Ectodermal cell (in vitro differentiated cells): ENCODE data around the gene KCNQ1.

Experiments
- H3K27ac ChIP-seq: 2 replicates; pipeline ENCODE4 v1.7.0; 2013; ENCODE audit warnings: mild to moderate bottlenecking, low read depth, low read length; ENCODE audit not compliant: insufficient read depth, poor library complexity, severe bottlenecking
- H3K27me3 ChIP-seq: 2 replicates; pipeline ENCODE4 v1.7.0; 2013; ENCODE audit warnings: mild to moderate bottlenecking, low read length; ENCODE audit not compliant: insufficient read depth, control insufficient read depth, poor library complexity, severe bottlenecking
- H3K36me3 ChIP-seq: one replicate; pipeline ENCODE4 v1.7.0; 2013; ENCODE audit warnings: low read length; ENCODE audit not compliant: control insufficient read depth, insufficient read depth
- H3K4me1 ChIP-seq: one replicate; pipeline ENCODE4 v1.7.0; 2013; ENCODE audit warnings: low read length; ENCODE audit not compliant: control insufficient read depth, insufficient read depth
- H3K4me3 ChIP-seq: 2 replicates; pipeline ENCODE4 v1.7.0; 2013; ENCODE audit warnings: low read depth, low read length, control low read depth; ENCODE audit not compliant: insufficient read depth
- H3K9me3 ChIP-seq: 2 replicates; pipeline ENCODE4 v1.7.0; 2013; ENCODE audit warnings: mild to moderate bottlenecking, low read length, moderate library complexity; ENCODE audit not compliant: control insufficient read depth
- WGBS, 2 experiments: methylation state at CpG; one replicate each; pipeline ENCODE4 v1.1.7; 2013; ENCODE audit warnings: missing lambda C conversion rate in 2 of 2; 5-methylcytosine and 5-hydroxymethylcytosine counted together

Gene KCNQ1

DNA sequence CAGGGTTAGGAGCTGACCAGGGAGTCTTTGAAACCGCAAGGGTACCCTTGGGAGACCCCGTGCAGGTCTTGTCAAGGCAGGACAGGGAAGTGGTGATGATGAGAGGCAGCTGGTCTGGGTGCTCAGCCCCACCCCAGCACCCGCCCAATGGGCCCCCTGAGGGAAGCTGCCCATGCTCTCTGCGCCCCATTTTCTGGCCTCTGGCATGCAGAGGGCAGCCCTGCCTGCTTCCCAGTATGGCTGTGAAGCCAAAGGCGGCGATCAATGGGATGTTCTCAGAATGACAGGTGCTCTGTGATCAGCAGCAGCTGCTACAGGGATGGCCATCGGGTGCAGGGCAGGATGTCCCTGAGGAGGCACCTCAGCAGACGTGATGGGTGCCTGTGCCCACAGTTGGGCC lies 386.1 kb downstream of the KCNQ1 start:
- 93 to 95% methylated on average over 8 of the region's 8 CpGs for WGBS, 2 experiments
- Histone ChIP-seq H3K36me3 (no peaks in the 10 kb centered on the region), H3K9me3 (peaks cover 5% of the 10 kb centered on the region), H3K4me1 (peaks cover 12% of the 10 kb centered on the region), H3K27me3 (no peaks in the 10 kb centered on the region), H3K27ac (no peak overlapping the region), H3K4me3 (no peak overlapping the region)

DNA sequence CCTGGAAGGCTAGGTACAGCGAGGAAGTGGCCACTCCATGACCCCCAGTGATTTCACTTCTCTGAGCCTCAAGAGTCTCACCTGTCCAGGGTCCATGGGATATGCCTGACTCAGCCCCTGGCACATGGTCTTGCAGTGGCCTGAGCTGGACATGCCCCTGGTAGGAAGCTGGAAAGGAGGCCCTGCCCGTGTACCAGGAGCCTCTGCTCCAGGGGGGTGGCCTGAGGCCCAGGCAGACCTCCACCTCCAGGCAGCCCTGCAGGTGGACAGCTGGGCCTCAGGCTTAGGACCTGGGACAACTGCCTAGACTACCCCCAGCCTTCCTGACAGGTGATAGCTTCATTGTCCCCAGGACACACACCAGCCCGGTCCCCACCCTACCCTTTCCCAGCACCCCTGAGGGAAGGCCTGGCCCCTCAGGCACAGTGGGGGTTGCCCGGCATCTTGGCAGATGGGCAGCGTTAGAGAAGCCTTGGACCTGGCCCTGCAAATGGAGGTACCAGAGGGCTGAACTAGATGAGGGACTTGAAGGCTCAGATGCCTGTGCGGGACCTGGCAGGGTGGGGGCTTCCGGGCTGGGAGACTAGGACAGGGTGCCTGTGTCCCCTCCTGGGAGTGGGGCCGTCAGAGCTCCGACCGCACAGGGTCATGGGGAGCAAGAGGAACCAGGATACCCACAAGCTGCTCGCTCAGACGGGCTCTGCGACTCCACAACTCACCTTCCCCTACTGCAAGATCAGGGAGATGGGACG lies 387.1 kb downstream of the KCNQ1 start:
- Histone ChIP-seq H3K4me1 (peaks cover 13% of the 10 kb centered on the region), H3K4me3 (no peak overlapping the region), H3K27me3 (no peaks in the 10 kb centered on the region), H3K9me3 (peaks cover 5% of the 10 kb centered on the region), H3K36me3 (no peaks in the 10 kb centered on the region), H3K27ac (no peak overlapping the region)
- WGBS, 2 experiments, result 91 to 92% methylated on average over 14 of the region's 14 CpGs

DNA sequence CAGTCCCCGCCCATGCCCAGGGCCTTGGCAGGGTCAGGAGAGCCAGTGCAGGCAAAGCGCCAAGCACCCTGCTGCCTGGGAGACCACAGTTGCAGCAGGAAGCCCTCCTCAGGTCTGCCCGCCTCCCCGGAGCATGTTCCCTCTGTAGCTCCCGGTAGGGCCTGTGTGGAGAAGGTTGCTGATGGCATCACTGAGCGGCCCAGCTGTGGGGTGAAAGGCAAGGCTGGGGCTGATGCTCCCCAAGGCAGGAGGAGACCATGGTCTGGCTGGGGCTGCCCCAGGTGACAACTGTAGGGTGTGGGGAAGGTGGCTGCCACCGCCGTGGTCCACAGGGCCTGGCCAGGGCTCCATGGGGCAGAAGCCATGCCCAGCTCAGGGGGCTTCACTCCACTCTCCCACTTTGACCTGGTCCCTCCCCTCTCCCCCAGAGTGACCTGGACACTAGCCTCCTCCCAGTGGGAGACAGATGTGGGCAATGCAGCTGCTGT lies 387.8 kb downstream of the KCNQ1 start:
- Histone ChIP-seq H3K27ac (no peak overlapping the region), H3K4me3 (no peak overlapping the region), H3K9me3 (peaks cover 5% of the 10 kb centered on the region), H3K36me3 (no peaks in the 10 kb centered on the region), H3K4me1 (peaks cover 19% of the 10 kb centered on the region), H3K27me3 (no peaks in the 10 kb centered on the region)
- WGBS, 2 experiments, result 81 to 85% methylated on average over 8 of the region's 8 CpGs

DNA sequence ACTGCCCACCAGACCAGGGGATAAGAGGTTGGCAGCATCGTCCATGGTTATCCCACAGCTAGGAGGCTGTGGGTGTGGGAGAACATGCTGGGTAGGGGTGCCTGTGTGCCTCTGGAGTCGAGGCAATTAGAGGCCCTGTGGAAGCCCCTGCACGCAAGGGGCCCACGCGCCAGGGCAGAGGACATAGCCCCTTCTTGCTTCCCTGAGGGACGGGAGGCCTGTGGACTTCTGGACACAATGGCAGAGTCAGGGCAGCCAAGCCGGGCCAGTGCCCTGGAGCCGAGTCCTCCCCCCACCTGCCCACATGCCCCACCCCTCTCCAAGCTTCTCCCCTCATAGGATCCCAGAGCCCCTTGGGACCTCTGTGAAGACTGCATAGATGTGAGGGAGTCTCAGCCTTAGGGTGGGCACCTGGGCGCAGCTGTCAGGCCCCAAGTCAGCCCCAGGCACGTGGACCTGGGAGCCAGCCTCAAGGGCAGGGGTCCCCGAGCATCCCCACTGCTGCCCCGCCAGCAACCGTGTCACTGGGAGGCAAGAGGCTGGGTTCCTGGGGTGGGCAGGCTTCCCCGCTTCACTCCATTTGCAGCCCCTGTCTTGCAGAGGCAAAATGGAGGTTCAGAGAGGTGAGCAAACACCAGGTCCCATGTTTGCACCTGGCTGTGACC lies 388.4 kb downstream of the KCNQ1 start:
- Histone ChIP-seq H3K4me1 (peaks cover 25% of the 10 kb centered on the region), H3K27ac (no peak overlapping the region), H3K4me3 (no peak overlapping the region), H3K27me3 (no peaks in the 10 kb centered on the region), H3K9me3 (peaks cover 5% of the 10 kb centered on the region), H3K36me3 (no peaks in the 10 kb centered on the region)
- 90 to 95% methylated on average over 14 of the region's 14 CpGs for WGBS, 2 experiments

DNA sequence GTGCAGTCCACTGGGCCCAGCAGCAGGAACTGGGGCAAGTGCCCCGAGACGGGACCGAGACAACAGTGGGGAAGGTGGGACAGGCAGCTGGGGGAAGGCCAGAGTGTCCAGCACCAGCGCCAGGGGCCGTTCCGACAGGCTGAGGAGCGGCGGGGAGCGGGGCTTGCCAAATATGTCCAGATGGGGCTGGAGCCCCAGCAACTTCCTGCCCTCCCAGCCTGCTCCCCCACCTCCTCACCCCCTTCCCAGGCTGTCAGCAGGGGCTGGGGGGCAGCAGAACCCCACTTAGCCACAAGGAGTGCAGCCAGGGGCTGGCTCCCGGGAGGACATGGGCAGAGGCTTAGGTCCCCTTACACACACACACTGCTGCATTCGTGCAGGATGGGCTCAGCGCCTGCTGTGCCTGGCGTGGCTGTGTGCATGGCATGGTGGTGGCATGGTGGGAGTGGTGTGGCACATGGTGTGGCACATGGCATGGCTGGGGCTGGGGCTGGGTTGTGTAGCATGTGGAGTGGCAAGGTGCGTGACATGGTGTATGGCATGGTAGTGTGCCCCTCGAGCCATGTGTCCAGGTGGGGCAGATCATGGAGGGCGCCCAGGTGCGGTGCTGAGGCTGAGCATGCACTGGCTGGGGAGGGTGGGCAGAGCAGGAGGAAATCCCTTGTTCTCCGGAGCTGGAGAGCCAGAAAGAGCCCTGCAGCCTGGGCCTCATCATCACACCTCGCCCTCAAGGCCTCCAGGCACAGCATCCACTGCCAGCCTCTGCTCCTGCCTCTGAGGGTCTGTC lies 389.1 kb downstream of the KCNQ1 start:
- no peak overlapping the region for H3K4me3 ChIP-seq
- no peaks in the 10 kb centered on the region for H3K27me3 ChIP-seq
- H3K4me1 ChIP-seq, result peaks cover 32% of the 10 kb centered on the region
- WGBS, 2 experiments, result 89 to 92% methylated on average over 19 of the region's 19 CpGs
- no peaks in the 10 kb centered on the region for H3K36me3 ChIP-seq
- H3K9me3 ChIP-seq, result peaks cover 5% of the 10 kb centered on the region
- no peak overlapping the region for H3K27ac ChIP-seq

DNA sequence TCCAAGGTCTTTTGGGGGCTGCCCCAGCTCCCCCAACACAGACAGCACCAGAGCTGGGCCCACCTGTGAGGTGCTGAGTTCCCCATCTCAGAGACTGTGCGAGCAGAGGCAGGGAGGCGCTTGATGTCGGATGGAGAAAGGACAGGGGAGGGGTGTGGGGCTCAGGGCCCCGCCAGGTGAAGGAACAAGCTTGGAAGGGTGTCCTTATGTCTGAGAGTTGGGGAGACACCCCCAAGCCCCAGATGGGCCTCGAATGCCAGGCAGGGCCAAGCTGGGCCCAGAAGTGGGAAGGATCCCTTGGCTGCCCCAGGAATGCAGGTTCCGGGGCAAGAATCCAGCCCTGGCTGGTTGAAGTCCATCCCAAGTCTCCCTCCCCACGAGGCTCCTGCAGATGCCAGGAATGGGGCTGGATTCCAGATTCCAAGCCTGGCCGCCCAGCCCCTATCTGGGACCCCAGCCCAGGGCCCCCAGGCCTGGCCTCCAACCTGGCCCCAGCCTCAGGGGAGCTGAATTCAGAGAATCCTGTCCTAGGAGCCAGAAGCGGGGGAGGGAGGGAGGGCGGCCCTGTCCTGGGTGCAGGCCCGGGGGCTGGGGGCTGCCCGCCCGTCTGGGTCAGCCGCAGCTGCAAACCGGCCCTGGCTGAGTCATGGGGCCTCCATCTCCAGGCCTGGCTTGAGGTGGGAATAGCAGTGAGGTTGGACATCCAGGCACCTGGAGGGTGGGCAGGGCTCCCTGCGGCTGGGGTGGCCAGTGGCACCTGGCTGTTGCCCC lies 389.9 kb downstream of the KCNQ1 start:
- Histone ChIP-seq H3K27me3 (no peaks in the 10 kb centered on the region), H3K4me1 (peaks cover 40% of the 10 kb centered on the region), H3K36me3 (no peaks in the 10 kb centered on the region), H3K27ac (no peak overlapping the region), H3K9me3 (no peaks in the 10 kb centered on the region), H3K4me3 (no peak overlapping the region)
- 86 to 88% methylated on average over 16 of the region's 16 CpGs for WGBS, 2 experiments

DNA sequence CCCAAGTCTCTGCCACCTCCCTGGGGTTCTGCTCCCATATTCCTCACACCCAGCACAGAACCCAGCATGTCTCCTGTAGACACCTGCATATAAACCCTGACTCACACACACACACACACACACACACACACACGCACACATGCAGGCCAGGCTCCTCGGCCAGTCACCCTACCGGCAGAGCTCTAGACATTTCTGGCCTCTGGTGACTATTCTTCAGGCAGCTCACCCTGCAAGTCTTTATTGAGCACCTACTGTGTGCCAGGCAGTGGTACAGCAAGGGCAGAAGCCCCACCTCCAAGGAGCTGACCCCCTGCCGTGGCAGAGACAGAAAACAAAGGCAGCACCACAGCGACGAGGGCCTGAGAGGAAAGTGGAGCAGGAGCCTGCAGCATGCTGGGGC lies 390.5 kb downstream of the KCNQ1 start:
- no peaks in the 10 kb centered on the region for H3K36me3 ChIP-seq
- no peak overlapping the region for H3K4me3 ChIP-seq
- 48 to 53% methylated on average over 6 of the region's 6 CpGs for WGBS, 2 experiments
- H3K9me3 ChIP-seq, result no peaks in the 10 kb centered on the region
- H3K27ac ChIP-seq, result no peak overlapping the region
- H3K27me3 ChIP-seq, result no peaks in the 10 kb centered on the region
- H3K4me1 ChIP-seq, result peaks cover 46% of the 10 kb centered on the region

DNA sequence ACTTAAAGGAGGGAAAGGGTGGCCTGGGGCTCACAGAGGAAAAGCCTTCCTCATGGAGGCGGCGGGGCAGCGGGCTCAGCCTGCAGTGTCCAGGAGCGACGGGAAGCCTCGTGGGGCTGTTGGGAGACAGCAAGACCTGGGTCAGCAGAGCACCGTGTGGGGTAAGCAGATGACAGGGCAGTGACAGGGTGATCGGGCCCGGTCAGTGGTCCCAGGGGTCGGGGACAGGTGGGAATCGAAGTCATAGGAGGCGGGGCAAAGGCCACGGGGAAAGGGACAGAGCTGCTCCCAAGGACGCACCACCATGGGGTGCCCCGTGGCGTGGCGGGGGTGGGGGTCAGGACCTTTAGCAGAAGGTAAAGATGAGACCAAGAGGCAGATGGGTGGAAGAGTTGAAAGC lies 390.9 kb downstream of the KCNQ1 start:
- Histone ChIP-seq H3K36me3 (no peaks in the 10 kb centered on the region), H3K9me3 (no peaks in the 10 kb centered on the region), H3K27ac (no peak overlapping the region), H3K4me1 (peaks cover 47% of the 10 kb centered on the region), H3K4me3 (no peak overlapping the region), H3K27me3 (no peaks in the 10 kb centered on the region)
- WGBS, 2 experiments, result 82 to 85% methylated on average over 17 of the region's 17 CpGs

DNA sequence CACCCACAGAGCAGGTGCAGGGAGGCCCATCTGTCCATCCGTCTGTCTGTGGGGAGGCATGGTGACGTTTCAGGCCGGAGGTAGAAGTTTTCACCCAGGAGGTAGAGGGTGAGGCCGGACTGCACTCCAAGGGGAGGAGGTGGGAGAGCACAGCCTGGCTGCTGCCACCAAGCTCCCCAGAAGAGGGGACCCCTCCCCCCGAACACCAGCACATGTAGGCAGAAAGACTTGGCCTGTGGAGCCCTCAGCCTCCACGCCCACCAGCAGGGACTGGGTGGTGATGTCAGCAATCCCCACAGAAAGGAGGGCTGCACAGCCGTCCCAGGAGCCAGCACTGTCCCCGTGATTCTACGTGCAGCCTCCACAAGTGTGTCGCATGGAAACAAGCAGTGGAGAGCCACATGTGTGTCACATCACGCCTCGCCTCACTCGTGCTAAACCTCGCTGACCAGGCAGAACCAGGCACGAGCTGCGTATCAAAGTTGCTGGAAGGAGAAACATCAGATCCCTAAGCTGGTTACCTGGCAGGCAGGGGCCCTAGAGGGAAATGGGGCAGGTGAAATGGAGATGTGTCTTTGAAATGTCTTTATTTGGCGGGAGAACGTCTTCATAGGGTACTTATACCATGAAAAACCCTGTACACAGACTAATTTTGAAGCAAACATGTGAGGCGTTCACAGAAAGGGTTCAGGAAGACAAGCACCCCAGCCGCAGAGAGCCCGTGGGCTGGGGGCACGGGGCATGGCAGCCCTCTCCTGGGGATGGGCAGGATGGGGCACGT lies 391.7 kb downstream of the KCNQ1 start:
- Histone ChIP-seq H3K4me1 (peaks cover 47% of the 10 kb centered on the region), H3K9me3 (no peaks in the 10 kb centered on the region), H3K27me3 (no peaks in the 10 kb centered on the region), H3K36me3 (no peaks in the 10 kb centered on the region), H3K4me3 (no peak overlapping the region), H3K27ac (no peak overlapping the region)
- WGBS, 2 experiments, result 85 to 87% methylated on average over 23 of the region's 23 CpGs
